Trophoblast cell (in vitro differentiated cells and primary cell): ENCODE data around the gene ZNF48.

ENCODE experiments used
- DNase-seq, 2 donors: peaks; one replicate each; pipeline ENCODE4 v3.0.0-alpha.2; 2016
- H2AFZ ChIP-seq: 2 replicates; pipeline ENCODE4 v1.6.1; 2013; ENCODE audit warnings: low read length, moderate library complexity, mild to moderate bottlenecking; ENCODE audit not compliant: insufficient read depth, poor library complexity
- H2AK5ac ChIP-seq: 2 replicates; pipeline ENCODE4 v1.6.1; 2013; ENCODE audit warnings: mild to moderate bottlenecking, low read length
- H2BK120ac ChIP-seq: 2 replicates; pipeline ENCODE4 v1.6.1; 2013; ENCODE audit warnings: low read length, mild to moderate bottlenecking, moderate library complexity; ENCODE audit not compliant: insufficient read depth, poor library complexity
- H2BK12ac ChIP-seq: 2 replicates; pipeline ENCODE4 v1.6.1; 2013; ENCODE audit warnings: mild to moderate bottlenecking, low read length, moderate library complexity
- H2BK5ac ChIP-seq: 2 replicates; pipeline ENCODE4 v1.6.1; 2013; ENCODE audit warnings: low read length, low read depth, moderate library complexity, mild to moderate bottlenecking; ENCODE audit not compliant: poor library complexity
- H3K14ac ChIP-seq: 2 replicates; pipeline ENCODE4 v1.6.1; 2013; ENCODE audit warnings: mild to moderate bottlenecking, low read length
- H3K18ac ChIP-seq: 2 replicates; pipeline ENCODE4 v1.6.1; 2013; ENCODE audit warnings: mild to moderate bottlenecking, low read length
- H3K23ac ChIP-seq: 2 replicates; pipeline ENCODE4 v1.6.1; 2013; ENCODE audit warnings: low read length
- H3K27ac ChIP-seq: 2 replicates; pipeline ENCODE4 v1.5.1; 2013; ENCODE audit warnings: low read depth, mild to moderate bottlenecking, inconsistent platforms, low read length, moderate library complexity
- H3K27me3 ChIP-seq: 2 replicates; pipeline ENCODE4 v1.6.1; 2013; ENCODE audit warnings: inconsistent platforms, mild to moderate bottlenecking, low read length, moderate library complexity; ENCODE audit not compliant: insufficient read depth
- H3K36me3 ChIP-seq, 2 experiments: 1 replicate in 1 of 2; 2 replicates in 1 of 2; pipeline ENCODE4 v1.6.1; 2013; ENCODE audit warnings: low read length in 2 of 2, mild to moderate bottlenecking in 2 of 2, moderate library complexity in 1 of 2; ENCODE audit not compliant: insufficient read depth in 2 of 2, control insufficient read depth in 1 of 2
- H3K4ac ChIP-seq: 2 replicates; pipeline ENCODE4 v1.6.1; 2013; ENCODE audit warnings: low read depth, mild to moderate bottlenecking, low read length, moderate library complexity
- H3K4me1 ChIP-seq, 2 experiments: 1 replicate in 1 of 2; 2 replicates in 1 of 2; pipeline ENCODE4 v1.6.1; 2013; ENCODE audit warnings: low read length in 2 of 2, mild to moderate bottlenecking in 2 of 2, moderate library complexity in 1 of 2; ENCODE audit not compliant: insufficient read depth in 2 of 2, control insufficient read depth in 1 of 2
- H3K4me2 ChIP-seq: 2 replicates; pipeline ENCODE4 v1.6.1; 2013; ENCODE audit warnings: inconsistent platforms, mild to moderate bottlenecking, low read length, moderate library complexity
- H3K4me3 ChIP-seq: 2 replicates; pipeline ENCODE4 v1.5.1; 2013; ENCODE audit warnings: mild to moderate bottlenecking, low read depth, low read length, inconsistent platforms
- H3K79me1 ChIP-seq: one replicate; pipeline ENCODE4 v1.6.1; 2013; ENCODE audit warnings: low read length
- H3K79me2 ChIP-seq: 2 replicates; pipeline ENCODE4 v1.6.1; 2013; ENCODE audit warnings: low read length, mild to moderate bottlenecking; ENCODE audit not compliant: control insufficient read depth, insufficient read depth, poor library complexity
- H3K9ac ChIP-seq: 2 replicates; pipeline ENCODE4 v1.6.1; 2013; ENCODE audit warnings: mild to moderate bottlenecking, low read length
- H3K9me3 ChIP-seq: 2 replicates; pipeline ENCODE4 v1.6.1; 2013; ENCODE audit warnings: low read depth, mild to moderate bottlenecking, control low read depth, inconsistent platforms, low read length; ENCODE audit not compliant: insufficient read depth
- H4K12ac ChIP-seq: 2 replicates; pipeline ENCODE4 v1.6.1; 2013; ENCODE audit warnings: low read depth, mild to moderate bottlenecking, low read length, moderate library complexity
- H4K8ac ChIP-seq: 2 replicates; pipeline ENCODE4 v1.6.1; 2013; ENCODE audit warnings: low read depth, mild to moderate bottlenecking, low read length, moderate library complexity
- H4K91ac ChIP-seq: one replicate; pipeline ENCODE4 v1.6.1; 2013; ENCODE audit warnings: low read depth, mild to moderate bottlenecking, low read length, moderate library complexity
- WGBS: extraction: QIAGEN DNeasy Blood & Tissue Kit; methylation state at CpG from one replicate; pipeline ENCODE4 v1.1.7; 2013; ENCODE audit warnings: missing lambda C conversion rate; ENCODE audit not compliant: insufficient read length, insufficient coverage; ENCODE audit errors: extremely low coverage; 5-methylcytosine and 5-hydroxymethylcytosine counted together

Gene ZNF48

DNA sequence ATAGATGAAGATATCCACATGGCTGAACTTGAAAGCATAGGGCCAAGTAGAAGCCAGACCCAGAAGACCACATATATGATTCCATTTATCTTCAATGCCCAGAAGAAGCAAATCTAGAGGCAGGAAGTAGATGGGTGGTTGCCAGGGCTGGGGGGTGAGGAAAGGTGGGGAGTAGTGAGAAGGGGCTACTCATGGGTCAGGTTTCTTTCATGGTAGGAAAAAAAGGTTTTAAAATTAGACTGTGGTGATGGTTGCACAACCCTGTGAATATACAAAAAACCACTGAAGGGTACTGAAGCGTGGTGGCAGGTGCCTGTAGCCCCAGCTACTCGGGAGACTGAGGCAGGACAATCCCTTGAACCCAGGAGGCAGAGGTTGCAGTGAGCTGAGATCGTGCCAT is 45.5 kb upstream of the ZNF48 start:
- H3K79me2 ChIP-seq: peaks cover 3% of the 10 kb centered on the region
- peaks cover 2% of the 10 kb centered on the region for H3K79me1 ChIP-seq
- no peak overlapping the region for H2BK120ac ChIP-seq
- no CpG with 5 or more reads among the region's 3 CpGs for WGBS
- H2BK5ac ChIP-seq: no peak overlapping the region
- no peak overlapping the region for H3K9ac ChIP-seq
- H3K23ac ChIP-seq: no peak overlapping the region
- no peak overlapping the region for H4K8ac ChIP-seq
- no peak overlapping the region for H3K4me3 ChIP-seq
- H3K4me2 ChIP-seq: no peak overlapping the region
- no peak overlapping the region for H3K27ac ChIP-seq
- H3K4me1 ChIP-seq: peaks cover 0 to 4% of the 10 kb centered on the region in 2 experiments
- H3K14ac ChIP-seq: no peak overlapping the region
- no peak overlapping the region for H2AK5ac ChIP-seq
- no peak overlapping the region for H4K12ac ChIP-seq
- H3K27me3 ChIP-seq: no peaks in the 10 kb centered on the region
- DNase-seq: no peak
- no peaks in the 10 kb centered on the region for H3K9me3 ChIP-seq
- no peak overlapping the region for H3K4ac ChIP-seq
- no peak overlapping the region for H3K18ac ChIP-seq
- no peak overlapping the region for H4K91ac ChIP-seq
- H2AFZ ChIP-seq: no peak overlapping the region
- H2BK12ac ChIP-seq: no peak overlapping the region
- peaks cover 38 to 41% of the 10 kb centered on the region in 2 experiments for H3K36me3 ChIP-seq

DNA sequence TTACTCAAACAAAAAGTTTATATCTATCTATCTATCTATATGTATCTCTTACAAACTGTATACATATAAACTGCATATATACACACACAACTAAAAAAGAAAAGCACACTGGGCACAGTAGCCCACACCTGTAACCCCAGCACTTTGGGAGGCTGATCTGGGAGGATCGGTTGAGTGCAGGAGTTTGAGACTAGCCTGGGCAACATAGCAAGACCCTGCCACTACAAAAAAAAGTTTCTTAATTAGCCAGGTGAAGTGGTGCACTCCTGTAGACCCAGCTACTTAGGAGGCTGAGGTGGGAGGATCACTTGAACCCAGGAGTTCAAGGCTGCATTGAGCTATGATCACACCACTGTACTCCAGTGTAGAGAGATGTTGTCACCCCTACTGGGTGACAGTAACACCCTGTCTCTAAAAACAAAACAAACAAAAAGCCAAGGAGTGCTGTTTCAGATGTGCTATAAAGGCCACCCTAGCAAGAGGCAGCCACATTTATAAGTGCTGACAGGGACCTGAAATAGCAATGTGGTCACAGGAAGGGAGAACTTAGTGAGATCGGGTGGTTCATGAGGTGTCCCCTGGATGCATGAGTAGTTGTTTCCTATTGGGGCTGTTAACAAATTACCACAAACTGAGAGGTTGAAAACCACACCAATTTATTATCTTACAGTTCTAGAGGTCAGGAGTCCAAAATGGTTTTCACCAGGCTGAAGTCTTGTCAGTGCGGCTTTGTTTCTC is 44.9 kb upstream of the ZNF48 start:
- H3K79me1 ChIP-seq: peaks cover 6% of the 10 kb centered on the region
- no peak overlapping the region for H3K4me2 ChIP-seq
- no peak overlapping the region for H4K12ac ChIP-seq
- peaks cover 7% of the 10 kb centered on the region for H3K79me2 ChIP-seq
- no CpG with 5 or more reads among the region's 3 CpGs for WGBS
- H4K91ac ChIP-seq: no peak overlapping the region
- no peak overlapping the region for H3K9ac ChIP-seq
- DNase-seq: no peak
- H2BK12ac ChIP-seq: no peak overlapping the region
- no peaks in the 10 kb centered on the region for H3K9me3 ChIP-seq
- no peak overlapping the region for H2AK5ac ChIP-seq
- H3K4me1 ChIP-seq: peaks cover 0 to 4% of the 10 kb centered on the region in 2 experiments
- H3K27me3 ChIP-seq: no peaks in the 10 kb centered on the region
- no peak overlapping the region for H3K4me3 ChIP-seq
- H4K8ac ChIP-seq: no peak overlapping the region
- peaks cover 38 to 41% of the 10 kb centered on the region in 2 experiments for H3K36me3 ChIP-seq
- no peak overlapping the region for H3K23ac ChIP-seq
- H3K27ac ChIP-seq: no peak overlapping the region
- H2BK5ac ChIP-seq: no peak overlapping the region
- H2BK120ac ChIP-seq: no peak overlapping the region
- H3K4ac ChIP-seq: no peak overlapping the region
- no peak overlapping the region for H3K18ac ChIP-seq
- H2AFZ ChIP-seq: no peak overlapping the region
- H3K14ac ChIP-seq: no peak overlapping the region

DNA sequence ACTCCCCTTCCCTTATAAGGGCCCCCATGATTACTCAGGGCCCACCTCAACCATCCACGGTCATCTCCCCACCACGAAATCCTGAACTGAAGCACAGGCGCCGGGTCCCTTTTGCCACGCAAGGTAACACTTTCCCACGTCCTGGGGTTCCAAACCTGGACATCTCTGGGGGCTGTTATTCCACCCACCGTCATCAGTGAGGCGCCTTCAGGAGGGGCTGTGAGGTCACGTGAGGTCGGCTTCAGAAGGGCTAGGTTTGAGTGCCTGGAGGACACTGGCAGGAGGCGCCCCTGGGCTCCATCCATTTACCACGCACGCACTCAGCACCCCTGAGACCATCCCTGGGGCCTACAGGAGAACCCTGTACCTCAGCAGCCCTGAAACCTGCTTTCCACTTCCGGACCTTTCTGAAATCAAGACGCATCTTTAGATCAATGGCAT is 44.2 kb upstream of the ZNF48 start:
- no peak overlapping the region for H4K12ac ChIP-seq
- H3K4ac ChIP-seq: no peak overlapping the region
- peaks cover 10% of the 10 kb centered on the region for H3K79me2 ChIP-seq
- no peak overlapping the region for H3K9ac ChIP-seq
- no peak overlapping the region for H4K91ac ChIP-seq
- peaks cover 38 to 41% of the 10 kb centered on the region in 2 experiments for H3K36me3 ChIP-seq
- no peak overlapping the region for H2AFZ ChIP-seq
- no peak overlapping the region for H2AK5ac ChIP-seq
- no peak overlapping the region for H2BK5ac ChIP-seq
- H4K8ac ChIP-seq: no peak overlapping the region
- H3K4me3 ChIP-seq: no peak overlapping the region
- H3K4me1 ChIP-seq: peaks cover 3 to 6% of the 10 kb centered on the region in 2 experiments
- DNase-seq: no peak
- H3K18ac ChIP-seq: no peak overlapping the region
- no CpG with 5 or more reads among the region's 15 CpGs for WGBS
- H3K23ac ChIP-seq: no peak overlapping the region
- H3K4me2 ChIP-seq: no peak overlapping the region
- no peaks in the 10 kb centered on the region for H3K9me3 ChIP-seq
- H2BK120ac ChIP-seq: no peak overlapping the region
- H3K14ac ChIP-seq: no peak overlapping the region
- no peaks in the 10 kb centered on the region for H3K27me3 ChIP-seq
- H2BK12ac ChIP-seq: no peak overlapping the region
- H3K27ac ChIP-seq: no peak overlapping the region
- peaks cover 13% of the 10 kb centered on the region for H3K79me1 ChIP-seq

DNA sequence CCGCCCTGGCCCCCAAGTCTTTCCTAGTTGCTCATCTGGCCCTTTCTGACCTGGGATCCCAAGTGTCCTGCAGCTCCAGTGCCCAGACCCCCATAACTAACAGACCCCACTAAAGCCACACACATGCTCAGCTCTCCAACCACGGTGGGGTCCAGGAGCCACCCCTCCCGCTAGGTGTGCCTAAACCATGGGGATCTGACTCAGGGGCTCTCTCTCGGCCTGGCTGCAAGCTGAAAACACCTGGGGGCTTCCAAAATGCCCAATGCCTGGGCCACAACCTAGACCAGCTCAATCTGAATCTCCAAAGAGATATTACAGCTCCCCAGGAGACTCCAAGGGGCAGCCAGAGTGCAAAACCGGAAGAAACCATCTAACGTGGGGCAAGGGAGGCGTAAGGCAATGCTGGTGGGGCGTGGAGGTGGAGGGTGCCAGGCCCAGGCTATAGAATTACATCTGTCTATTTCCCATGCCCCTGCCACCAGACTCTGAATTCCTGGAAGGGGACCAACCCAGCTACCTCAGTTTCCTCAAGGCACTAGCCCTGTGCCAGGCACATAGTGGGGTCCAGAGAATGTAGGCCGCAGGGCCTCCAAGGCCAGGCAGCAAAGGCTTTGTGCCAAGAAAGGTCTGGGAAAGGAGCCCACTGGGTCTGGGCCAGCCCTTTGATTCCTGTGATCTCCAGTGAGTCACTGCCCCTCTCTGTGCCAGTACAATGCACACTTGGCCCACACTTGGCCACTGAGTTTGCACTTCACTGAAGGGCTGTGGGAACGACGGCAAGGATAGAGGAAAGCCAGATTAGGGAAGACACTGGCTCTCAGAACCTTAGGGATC is 43.4 kb upstream of the ZNF48 start:
- H3K4me2 ChIP-seq: no peak overlapping the region
- no peak overlapping the region for H2BK12ac ChIP-seq
- H3K4ac ChIP-seq: no peak overlapping the region
- no peak overlapping the region for H2BK5ac ChIP-seq
- no CpG with 5 or more reads among the region's 11 CpGs for WGBS
- no peak overlapping the region for H3K27ac ChIP-seq
- H3K4me3 ChIP-seq: no peak overlapping the region
- no peak overlapping the region for H3K9ac ChIP-seq
- peaks cover 44 to 46% of the 10 kb centered on the region in 2 experiments for H3K36me3 ChIP-seq
- no peak overlapping the region for H2AK5ac ChIP-seq
- peaks cover 10% of the 10 kb centered on the region for H3K79me2 ChIP-seq
- no peak overlapping the region for H3K23ac ChIP-seq
- H3K14ac ChIP-seq: no peak overlapping the region
- no peak overlapping the region for H4K91ac ChIP-seq
- H2AFZ ChIP-seq: no peak overlapping the region
- no peak for DNase-seq
- H3K27me3 ChIP-seq: no peaks in the 10 kb centered on the region
- H4K8ac ChIP-seq: no peak overlapping the region
- H4K12ac ChIP-seq: no peak overlapping the region
- H3K9me3 ChIP-seq: no peaks in the 10 kb centered on the region
- H3K79me1 ChIP-seq: peaks cover 13% of the 10 kb centered on the region
- no peak overlapping the region for H3K18ac ChIP-seq
- peaks cover 10 to 13% of the 10 kb centered on the region in 2 experiments for H3K4me1 ChIP-seq
- H2BK120ac ChIP-seq: no peak overlapping the region
